IMR-90 (cell line): ENCODE results near the gene TBX10. TPM values are rescaled to one million over a fixed set of nuclear protein-coding genes. Genes with fewer than 3 reads are reported as not detected.
"Not testable (repeated sequence)": the region's sequence is repeated elsewhere in the genome, so short reads cannot be mapped to it uniquely, and the experiment has no call there.

Source experiments
- ATAC-seq: fragments of 200-7000 bp; cut with Tn5 transposase; 2 replicates; pipeline ENCODE4 v1.9.1; 2020; ENCODE audit warnings: low read depth, mild to moderate bottlenecking, moderate library complexity
- BruUV-seq: library from RNA; stranded (reverse); fragments of 400-500 nt; replicated peaks from 2 replicates; lab custom pipeline; 2021; lab: Mats Ljungman, UMichigan
- CTCF ChIA-PET: fragments of 300-600 bp; formaldehyde crosslinking; extraction: SDS; loops from one replicate; lab custom pipeline; 2021; ENCODE audit warnings: antibody characterized with exemption; lab: Yijun Ruan, JAX
- POLR2A ChIA-PET: fragments of 300-600 bp; sonication (Branson Sonifier 250); formaldehyde crosslinking; loops from one replicate; lab custom pipeline; 2022; ENCODE audit warnings: antibody characterized with exemption; ENCODE audit not compliant: unreplicated experiment; lab: Charles Lee
- DNase-seq: peaks from one replicate; pipeline ENCODE4 v3.0.0; 2013
- H2AFZ ChIP-seq: replicated peaks from 2 replicates; pipeline ENCODE3; 2013; ENCODE audit warnings: low read length, mild to moderate bottlenecking; ENCODE audit not compliant: poor library complexity
- H2AK5ac ChIP-seq: 2 replicates; pipeline ENCODE4 v1.6.1; 2013; ENCODE audit warnings: low read depth, low read length, inconsistent platforms
- H2AK9ac ChIP-seq: replicated peaks from 2 replicates; pipeline ENCODE3; 2013; ENCODE audit warnings: mild to moderate bottlenecking, low read depth, low read length, moderate library complexity; ENCODE audit not compliant: poor library complexity
- H2BK120ac ChIP-seq: 2 replicates; pipeline ENCODE4 v1.6.1; 2013; ENCODE audit warnings: low read depth, low read length, inconsistent platforms
- H2BK15ac ChIP-seq: 3 replicates; pipeline ENCODE4 v1.6.1; 2013; ENCODE audit warnings: low read depth, low read length, inconsistent platforms
- H2BK20ac ChIP-seq: 2 replicates; pipeline ENCODE4 v1.6.1; 2013; ENCODE audit warnings: low read depth, mild to moderate bottlenecking, inconsistent platforms, low read length, moderate library complexity
- H2BK5ac ChIP-seq: 2 replicates; pipeline ENCODE4 v1.6.1; 2013; ENCODE audit warnings: mild to moderate bottlenecking, low read depth, low read length, inconsistent platforms; ENCODE audit not compliant: poor library complexity, severe bottlenecking
- H3K14ac ChIP-seq: replicated peaks from 2 replicates; pipeline ENCODE4 v1.6.1; 2013; ENCODE audit warnings: low read depth, low read length, inconsistent platforms
- H3K18ac ChIP-seq: 2 replicates; pipeline ENCODE4 v1.6.1; 2013; ENCODE audit warnings: low read depth, low read length, control low read depth
- H3K23ac ChIP-seq: 2 replicates; pipeline ENCODE4 v1.6.1; 2013; ENCODE audit warnings: low read depth, low read length, inconsistent platforms
- H3K27ac ChIP-seq: 2 replicates; pipeline ENCODE4 v1.5.1; 2013; ENCODE audit warnings: mild to moderate bottlenecking, control low read depth, low read length; ENCODE audit not compliant: insufficient read depth
- H3K27me3 ChIP-seq: 2 replicates; pipeline ENCODE4 v1.6.1; 2013; ENCODE audit warnings: low read length; ENCODE audit not compliant: control insufficient read depth, insufficient read depth
- H3K36me3 ChIP-seq: 2 replicates; pipeline ENCODE4 v1.6.1; 2013; ENCODE audit warnings: low read length, mixed read lengths; ENCODE audit not compliant: control insufficient read depth, insufficient read depth
- H3K4ac ChIP-seq: 2 replicates; pipeline ENCODE4 v1.6.1; 2013; ENCODE audit warnings: low read depth, low read length, inconsistent platforms
- H3K4me1 ChIP-seq: 2 replicates; pipeline ENCODE4 v1.6.1; 2013; ENCODE audit warnings: low read length, mixed read lengths; ENCODE audit not compliant: control insufficient read depth, insufficient read depth
- H3K4me2 ChIP-seq: 2 replicates; pipeline ENCODE4 v1.6.1; 2013; ENCODE audit warnings: low read depth, mild to moderate bottlenecking, control low read depth, low read length, moderate library complexity
- H3K4me3 ChIP-seq: 2 replicates; pipeline ENCODE4 v1.5.1; 2013; ENCODE audit warnings: low read depth, mild to moderate bottlenecking, control low read depth, low read length, moderate library complexity; ENCODE audit not compliant: insufficient read depth
- H3K56ac ChIP-seq: 2 replicates; pipeline ENCODE4 v1.6.1; 2013; ENCODE audit warnings: low read length, inconsistent platforms; ENCODE audit not compliant: insufficient read depth; ENCODE audit errors: extremely low read depth
- H3K79me1 ChIP-seq, 2 experiments: 2 replicates each; pipeline ENCODE4 v1.6.1; 2013; ENCODE audit warnings: low read length in 2 of 2, inconsistent platforms in 1 of 2, low read depth in 1 of 2
- H3K9ac ChIP-seq: 2 replicates; pipeline ENCODE4 v1.6.1; 2013; ENCODE audit warnings: low read depth, low read length, control low read depth
- H3K9me1 ChIP-seq: 2 replicates; pipeline ENCODE4 v1.6.1; 2013; ENCODE audit warnings: low read length, inconsistent platforms; ENCODE audit not compliant: insufficient read depth
- H3K9me3 ChIP-seq: 2 replicates; pipeline ENCODE4 v1.6.1; 2013; ENCODE audit warnings: low read length; ENCODE audit not compliant: control insufficient read depth, insufficient read depth
- H4K20me1 ChIP-seq: 2 replicates; pipeline ENCODE4 v1.6.1; 2013; ENCODE audit warnings: low read length, inconsistent platforms; ENCODE audit not compliant: insufficient read depth
- H4K5ac ChIP-seq: 2 replicates; pipeline ENCODE4 v1.6.1; 2013; ENCODE audit warnings: mild to moderate bottlenecking, low read depth, low read length, control low read depth
- H4K8ac ChIP-seq, 2 experiments: 2 replicates each; pipeline ENCODE4 v1.6.1; 2013; ENCODE audit warnings: low read depth in 2 of 2, low read length in 2 of 2, control low read depth in 1 of 2, inconsistent platforms in 1 of 2
- H4K91ac ChIP-seq: 2 replicates; pipeline ENCODE4 v1.6.1; 2013; ENCODE audit warnings: low read depth, low read length, inconsistent platforms; ENCODE audit not compliant: insufficient read depth
- WGBS, 2 experiments: methylation state at CpG; one replicate each; pipeline versions ENCODE4 v1.1.5 to v1.1.7; 2013; ENCODE audit warnings: missing lambda C conversion rate in 2 of 2; ENCODE audit not compliant: insufficient read length in 1 of 2; ENCODE audit errors: extremely low coverage in 2 of 2; 5-methylcytosine and 5-hydroxymethylcytosine counted together
- dilution Hi-C: fragments of 300-500 bp; cut with HindIII; formaldehyde crosslinking; loops from one replicate; pipeline ENCODE4 v1.14.3; 2018; ENCODE audit warnings: low sequenced_read_pairs; ENCODE audit not compliant: unreplicated experiment
- in situ Hi-C: fragments of 300-500 bp; cut with MboI; formaldehyde crosslinking; loops from 3 replicates; pipeline ENCODE4 v1.14.3; 2019; ENCODE audit warnings: low sequenced_read_pairs, inconsistent platforms, mixed read lengths
- intact Hi-C: fragments of 100-400 bp; cut with micrococcal nuclease; formaldehyde crosslinking; loops from 2 replicates; pipeline ENCODE4 v1.10.0; 2022
- polyA plus RNA-seq, 3 experiments: library from polyadenylated mRNA; depleted of rRNA; stranded (reverse); fragments of >200 nt; gene quantifications; 2 replicates each; pipeline ENCODE4 v1.2.3, GENCODE V29; 2012; ENCODE audit warnings: low replicate concordance in 1 of 3
- total RNA-seq: library from RNA; depleted of rRNA; stranded (reverse); fragments of >200 nt; gene quantifications from 2 replicates; pipeline ENCODE4 v1.2.3, GENCODE V29; 2012

Gene TBX10
- total and polyA plus RNA-seq, 2 of the 4 experiments (the other 2 are of a cell fraction), result not detected

- ATAC-seq, H4K20me1 ChIP-seq, H3K9me3 ChIP-seq, H3K4me2 ChIP-seq, H3K56ac ChIP-seq, H2BK20ac ChIP-seq, H3K36me3 ChIP-seq, H2AK5ac ChIP-seq, H3K27ac ChIP-seq, H3K23ac ChIP-seq, in situ Hi-C loops, H2BK15ac ChIP-seq, H2AK9ac ChIP-seq, CTCF ChIA-PET, dilution Hi-C loops, H3K9me1 ChIP-seq, H3K79me1 ChIP-seq, BruUV-seq, H2AFZ ChIP-seq, H3K14ac ChIP-seq, H3K9ac ChIP-seq, intact Hi-C loops, H3K4me3 ChIP-seq, DNase-seq, H4K91ac ChIP-seq, H3K4me1 ChIP-seq, POLR2A ChIA-PET, H4K8ac ChIP-seq, H3K4ac ChIP-seq, H3K18ac ChIP-seq, H2BK5ac ChIP-seq, H2BK120ac ChIP-seq, H4K5ac ChIP-seq: not testable (repeated sequence)
- peaks cover 19% of the 10 kb centered on the region for H3K27me3 ChIP-seq
- WGBS, 2 experiments, result 100% methylated on average over 2 of the region's 13 CpGs; no CpG with 5 or more reads in 1 of the 2 experiments
Measured at GRCh38 chr11:67620621-67621020, 18.9 kb downstream of the TBX10 start.

GRCh38 chr11:67619683-67620618, 19.6 kb downstream of the TBX10 start:
- H2AK9ac ChIP-seq, intact Hi-C loops, H4K20me1 ChIP-seq, in situ Hi-C loops, H4K8ac ChIP-seq, H3K4me3 ChIP-seq, H3K36me3 ChIP-seq, ATAC-seq, H4K91ac ChIP-seq, H3K9me3 ChIP-seq, H3K4me1 ChIP-seq, H2AK5ac ChIP-seq, H3K9me1 ChIP-seq, H2BK120ac ChIP-seq, H2BK20ac ChIP-seq, H3K9ac ChIP-seq, POLR2A ChIA-PET, H2BK5ac ChIP-seq, H3K79me1 ChIP-seq, H3K27ac ChIP-seq, H3K4ac ChIP-seq, H2BK15ac ChIP-seq, BruUV-seq, H2AFZ ChIP-seq, H3K56ac ChIP-seq, DNase-seq, H3K14ac ChIP-seq, H3K18ac ChIP-seq, H3K23ac ChIP-seq, H4K5ac ChIP-seq, H3K4me2 ChIP-seq, dilution Hi-C loops: not testable (repeated sequence)
- CTCF ChIA-PET, result interaction anchor here (1.4 kb wide), 1 partner anchor 8 kb away, joined by 3 read pairs; no protein-coding TSS in a partner anchor
- H3K27me3 ChIP-seq, result peaks cover 20% of the 10 kb centered on the region
- WGBS, 2 experiments, result 91% methylated on average over 12 of the region's 33 CpGs; no CpG with 5 or more reads in 1 of the 2 experiments
